Activated CD8-positive, alpha-beta T cell treated with anti-CD3 and anti-CD28 coated beads, Interleukin-2, amount 10 ng/mL, durations not matched to agents 7 days and 5 days (primary cell): ENCODE measurements around the gene SNX2. TPM values are rescaled to one million over a fixed set of nuclear protein-coding genes. Genes with fewer than 3 reads are reported as not detected.

ENCODE experiments used
- ATAC-seq: fragments of 150-1000 bp; cut with Tn5 transposase; one replicate; pipeline ENCODE4 v1.10.0; 2021; ENCODE audit warnings: moderate library complexity
- CTCF ChIA-PET: fragments of 350-600 bp; sonication (Branson Sonifier 250); formaldehyde crosslinking; loops from one replicate; lab custom pipeline; 2021; ENCODE audit warnings: antibody characterized with exemption; lab: Charles Lee
- POLR2A ChIA-PET: fragments of 350-600 bp; sonication (Branson Sonifier 250); formaldehyde crosslinking; loops from one replicate; lab custom pipeline; 2021; ENCODE audit warnings: antibody characterized with exemption; lab: Charles Lee
- DNase-seq: peaks from one replicate; pipeline ENCODE4 v3.0.0-alpha.2; 2020
- H3K27ac Mint-ChIP-seq: one replicate; pipeline ENCODE4 v1.8.0; 2021; ENCODE audit warnings: mild to moderate bottlenecking, mixed read lengths
- H3K27me3 Mint-ChIP-seq: one replicate; pipeline ENCODE4 v1.8.0; 2021; ENCODE audit warnings: low read depth, mixed read lengths
- H3K36me3 Mint-ChIP-seq: one replicate; pipeline ENCODE4 v1.8.0; 2021; ENCODE audit warnings: low read depth, mixed read lengths
- H3K4me1 Mint-ChIP-seq: one replicate; pipeline ENCODE4 v1.8.0; 2021; ENCODE audit warnings: low read depth, mixed read lengths
- H3K4me3 Mint-ChIP-seq: one replicate; pipeline ENCODE4 v1.8.0; 2021; ENCODE audit warnings: mild to moderate bottlenecking, mixed read lengths
- H3K9me3 Mint-ChIP-seq: one replicate; pipeline ENCODE4 v1.8.0; 2022; ENCODE audit warnings: mixed read lengths; ENCODE audit not compliant: insufficient read depth
- total RNA-seq, 2 experiments: library from RNA; stranded (reverse); gene quantifications; one replicate each; pipeline ENCODE4 v1.2.3, GENCODE V29; 2021

The SNX2 gene
- total RNA-seq, 2 experiments from 2014 or later: 39.2 to 39.6 TPM

DNA sequence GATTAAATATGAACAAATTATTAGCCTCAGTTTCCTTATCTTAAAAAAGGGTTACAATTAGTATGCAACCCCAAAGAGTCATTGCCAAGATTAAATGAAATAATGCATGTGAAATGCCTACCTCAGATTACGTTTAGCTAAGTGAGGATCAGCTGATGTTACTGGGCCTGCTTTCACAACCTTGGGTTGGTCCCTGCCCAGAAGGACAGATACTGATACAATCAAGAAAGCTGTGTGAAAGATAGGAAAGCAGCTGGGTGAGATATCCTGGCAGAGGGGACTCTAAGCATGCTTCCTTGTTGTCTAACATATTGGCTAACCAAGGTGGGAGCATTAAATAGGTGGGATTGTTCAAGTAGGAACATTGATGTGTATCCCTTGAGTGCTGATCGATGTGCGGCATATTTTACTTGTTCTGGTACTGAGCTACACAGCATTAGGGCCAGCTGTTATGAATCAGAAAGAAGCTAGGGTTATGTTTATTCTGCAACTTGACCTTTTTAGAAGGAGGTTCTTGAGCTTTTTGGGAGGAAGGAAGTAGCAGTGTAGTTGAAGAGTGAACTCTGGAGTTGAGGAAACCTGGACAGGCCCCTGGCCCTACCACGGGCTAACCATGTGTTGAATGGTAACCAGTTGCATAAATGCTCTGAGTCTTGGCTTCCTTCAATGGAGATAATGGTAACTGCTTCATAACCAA, 99.4 kb downstream of the SNX2 start:
- DNase-seq: no peak
- ATAC-seq: no peak
- Mint-ChIP-seq H3K27me3 (no peaks in the 10 kb centered on the region), H3K36me3 (no peaks in the 10 kb centered on the region), H3K4me3 (no peak overlapping the region), H3K27ac (no peak overlapping the region), H3K9me3 (no peaks in the 10 kb centered on the region), H3K4me1 (peaks cover 4% of the 10 kb centered on the region)
- POLR2A ChIA-PET: no interaction called here
- CTCF ChIA-PET: no interaction called here

DNA sequence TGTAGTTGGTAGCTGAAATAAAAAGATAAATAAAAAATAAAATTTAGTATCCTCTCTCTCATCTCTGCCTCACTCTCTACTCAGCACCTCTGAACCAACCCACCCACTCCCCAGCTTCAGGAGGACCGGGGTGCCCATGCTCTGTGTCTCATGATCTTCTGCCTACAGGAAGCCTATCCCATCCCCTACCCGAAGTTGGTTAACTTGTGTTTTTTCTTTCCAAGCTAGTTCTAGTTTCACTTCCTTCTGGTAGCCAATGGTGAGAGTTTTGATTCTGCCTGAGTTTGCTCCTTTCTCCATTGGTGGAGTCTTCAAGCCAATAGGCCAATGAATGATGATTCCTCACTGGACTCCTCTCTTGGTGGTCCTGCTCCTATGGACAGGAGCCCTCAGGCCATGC, 102.6 kb downstream of the SNX2 start:
- POLR2A ChIA-PET: no interaction called here
- H3K27me3 Mint-ChIP-seq: no peaks in the 10 kb centered on the region
- peaks cover 4% of the 10 kb centered on the region for H3K4me1 Mint-ChIP-seq
- H3K4me3 Mint-ChIP-seq: no peak overlapping the region
- no peaks in the 10 kb centered on the region for H3K9me3 Mint-ChIP-seq
- ATAC-seq (no peak), DNase-seq (no peak)
- no peaks in the 10 kb centered on the region for H3K36me3 Mint-ChIP-seq
- no peak overlapping the region for H3K27ac Mint-ChIP-seq
- CTCF ChIA-PET: no interaction called here

DNA sequence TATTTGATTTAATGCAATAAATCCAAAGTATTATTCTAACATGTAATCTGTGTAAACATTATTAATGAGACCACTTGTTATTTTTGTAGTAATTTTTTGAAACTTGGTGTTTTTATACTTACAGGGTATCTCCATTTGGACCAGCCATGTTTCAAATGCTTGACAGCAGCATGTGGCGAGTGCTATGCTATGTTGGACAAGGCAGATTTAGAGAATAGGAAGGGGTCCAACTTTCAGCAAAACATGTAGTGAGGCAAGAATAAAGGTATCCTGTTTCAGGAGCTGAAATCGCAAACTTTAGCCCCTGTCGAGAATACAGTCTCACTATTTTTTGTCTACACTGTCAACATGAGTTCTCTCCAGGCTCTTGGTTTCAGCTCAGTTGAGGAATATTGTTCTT, 104.2 kb downstream of the SNX2 start:
- ATAC-seq (no peak), DNase-seq (no peak)
- Mint-ChIP-seq H3K27ac (no peak overlapping the region), H3K36me3 (no peaks in the 10 kb centered on the region), H3K27me3 (no peaks in the 10 kb centered on the region), H3K4me1 (peaks cover 4% of the 10 kb centered on the region), H3K9me3 (no peaks in the 10 kb centered on the region), H3K4me3 (no peak overlapping the region)
- POLR2A ChIA-PET: no interaction called here
- CTCF ChIA-PET: no interaction called here

Other genes with a start within 250 kb of the SNX2 start
- gene SNX24, start 70.5 kb downstream of the SNX2 start, total RNA-seq: 1 to 10 TPM in 1 of 2 experiments, under 1 TPM in 1; 0.29 to 1.6 TPM